Heart right ventricle (tissue), 16 donors: ENCODE results near the gene GRK1. TPM values are rescaled to one million over a fixed set of nuclear protein-coding genes. Genes with fewer than 3 reads are reported as not detected.
A peak's percentile ranks its signal among the peaks of the same experiment; 100 is the strongest.

Experiments used
- ATAC-seq, 8 donors: fragments of 200-7000 bp; cut with Tn5 transposase; one replicate each; pipeline ENCODE4 v1.9.1; 2020; ENCODE audit warnings: mild to moderate bottlenecking in 8 of 8, moderate library complexity in 8 of 8, moderate number of reproducible peaks in 1 of 8
- DNase-seq, 2 donors: peaks; one replicate each; pipeline ENCODE4 v3.0.0-alpha.2; 2020
- H3K27ac ChIP-seq, 10 donors: fragments of 200-600 bp; sonication (generic) in 2 of 10; one replicate each; pipeline versions ENCODE4 v1.5.0 to v1.8.0; 2020 to 2022; ENCODE audit warnings: mild to moderate bottlenecking in 3 of 10
- H3K27me3 ChIP-seq, 7 donors: fragments of 200-600 bp; one replicate each; pipeline ENCODE4 v1.8.0; 2021 to 2022; ENCODE audit warnings: mild to moderate bottlenecking in 2 of 7
- H3K36me3 ChIP-seq, 9 donors: fragments of 200-600 bp; sonication (generic) in 1 of 9; one replicate each; pipeline versions ENCODE4 v1.5.0 to v1.8.0; 2020 to 2022; ENCODE audit warnings: mild to moderate bottlenecking in 2 of 9
- H3K4me1 ChIP-seq, 9 donors: fragments of 200-600 bp; sonication (generic) in 1 of 9; one replicate each; pipeline versions ENCODE4 v1.5.0 to v1.8.0; 2020 to 2022; ENCODE audit warnings: mild to moderate bottlenecking in 4 of 9
- H3K4me3 ChIP-seq, 10 donors: fragments of 200-600 bp; sonication (generic) in 2 of 10; one replicate each; pipeline versions ENCODE4 v1.5.0 to v1.8.0; 2020 to 2022; ENCODE audit warnings: mild to moderate bottlenecking in 7 of 10, moderate library complexity in 2 of 10
- H3K9me3 ChIP-seq, 11 donors: fragments of 200-600 bp in 10 of 11; sonication (generic) in 2 of 11; one replicate each; pipeline versions ENCODE4 v1.5.0 to v1.8.0; 2013 to 2022; ENCODE audit warnings: mild to moderate bottlenecking in 2 of 11, control low read depth in 1 of 11, moderate library complexity in 1 of 11
- CTCF ChIP-seq, 9 donors: fragments of 200-600 bp; sonication (generic) in 2 of 9; IDR thresholded peaks; one replicate each; pipeline versions ENCODE4 v1.5.0 to v1.8.0; 2021 to 2022; ENCODE audit warnings: antibody characterized with exemption in 9 of 9, mild to moderate bottlenecking in 5 of 9, moderate library complexity in 1 of 9
- WGBS, 2 donors: extraction: QIAGEN DNeasy Blood & Tissue Kit; methylation state at CpG; one replicate each; pipeline ENCODE4 v1.1.7; 2013; ENCODE audit warnings: inconsistent platforms in 1 of 2; 5-methylcytosine and 5-hydroxymethylcytosine counted together
- intact Hi-C, 10 donors: fragments of 100-400 bp; cut with DNase I; formaldehyde crosslinking; loops; one replicate each; pipeline versions ENCODE4 v1.11.1 to v1.14.2; 2022
- polyA plus RNA-seq, 2 donors: library from polyadenylated mRNA; stranded (reverse); fragments of 200-250 nt; gene quantifications; one replicate each; pipeline ENCODE4 v1.2.3, GENCODE V29; 2013
- total RNA-seq, 10 donors: library from RNA; stranded (reverse); fragmentation: NEBNext Ultra II Directional in 3 of 10; extraction: Animal tissue kit (Norgen Biotek cat#: 25700) in 3 of 10; gene quantifications; one replicate each; pipeline versions ENCODE4 v1.2.1 to v1.2.4, GENCODE V29; 2021 to 2023
- donor health status: Arrhythmogenic right ventricular cardiomyopathy.
- donor health status: ischemic (EF 13 %, LVEDD 7.1; RV severe dilation, severe dysfunction).
- donor health status: healthy with polysubstance abuse.
- donor health status: DM: no; HTN: yes; CAD: no.
- donor health status: DM: no; HTN: no; CAD: no.
- donor health status: ischemic (EF 25% LVEDD 6.9; RV normal size, moderate dysfunction).
- donor health status: ischemic (EF 25% LVEDD 5.7; RV mildly dilated, moderate dysfunction).
- donor health status: healthy.
- donor health status: DM: yes; HTN: yes; CAD: no.
- donor health status: Ischemic cardiomyopathy.
- donor health status: ischemic (EF 35%, LVEDD 5.7; RV mildly dilated, moderate dysfunction).
- donor health status: nonischemic (EF 11% LVEDD 7.7; RV severe dilation, severe dysfunction).
- donor health status: DM: yes; HTN: yes; CAD: no.
- donor health status: PGD.
- donor health status: ischemic (EF 29% LVEDD 5.4; RV normal size, mild dysfunction).
- donor health status: nonischemic (EF 23%, LVEDD 6.1; RV moderate dilation, normal function).

GRK1 gene
- total and polyA plus RNA-seq, 12 donors: 0.01 to 0.79 (median 0.18) TPM; not detected in 4

- DNase-seq: no peak
- ATAC-seq: peak; percentile 28 to 80 (median 52)
- 37 to 44% methylated on average over 15 of the region's 15 CpGs for WGBS, 2 donors
These were observed 75.0 kb downstream of the GRK1 start for GRCh38 chr13:113742000-113742441.

GRCh38 chr13:113742445-113743120 is 75.6 kb downstream of the GRK1 start:
- H3K27ac ChIP-seq: no peak overlapping the region
- H3K9me3 ChIP-seq: no peaks in the 10 kb centered on the region
- no peaks in the 10 kb centered on the region for H3K36me3 ChIP-seq
- DNase-seq: no peak
- no peak for TF ChIP-seq CTCF (IDR thresholded peaks at IDR 0.05)
- peaks cover 0 to 39% (median 11%) of the 10 kb centered on the region in 7 donors for H3K27me3 ChIP-seq
- intact Hi-C loops: no loop called here
- WGBS, 2 donors: 80 to 86% methylated on average over 21 of the region's 21 CpGs
- peaks cover 0 to 12% (median 0%) of the 10 kb centered on the region in 9 donors for H3K4me1 ChIP-seq
- ATAC-seq: no peak
- no peak overlapping the region for H3K4me3 ChIP-seq

More at GRCh38 chr13:113742000-113742441, 75.0 kb downstream of the GRK1 start:
- Histone ChIP-seq H3K36me3 (no peaks in the 10 kb centered on the region), H3K4me3 (no peak overlapping the region), H3K9me3 (no peaks in the 10 kb centered on the region), H3K4me1 (peaks cover 0 to 12% (median 0%) of the 10 kb centered on the region in 9 donors), H3K27ac (no peak overlapping the region), H3K27me3 (peaks cover 0 to 39% (median 11%) of the 10 kb centered on the region in 7 donors)
- peak in 1 of 9 donors; percentile 28 for TF ChIP-seq CTCF (IDR thresholded peaks at IDR 0.05)
- intact Hi-C loops: no loop called here

DNA sequence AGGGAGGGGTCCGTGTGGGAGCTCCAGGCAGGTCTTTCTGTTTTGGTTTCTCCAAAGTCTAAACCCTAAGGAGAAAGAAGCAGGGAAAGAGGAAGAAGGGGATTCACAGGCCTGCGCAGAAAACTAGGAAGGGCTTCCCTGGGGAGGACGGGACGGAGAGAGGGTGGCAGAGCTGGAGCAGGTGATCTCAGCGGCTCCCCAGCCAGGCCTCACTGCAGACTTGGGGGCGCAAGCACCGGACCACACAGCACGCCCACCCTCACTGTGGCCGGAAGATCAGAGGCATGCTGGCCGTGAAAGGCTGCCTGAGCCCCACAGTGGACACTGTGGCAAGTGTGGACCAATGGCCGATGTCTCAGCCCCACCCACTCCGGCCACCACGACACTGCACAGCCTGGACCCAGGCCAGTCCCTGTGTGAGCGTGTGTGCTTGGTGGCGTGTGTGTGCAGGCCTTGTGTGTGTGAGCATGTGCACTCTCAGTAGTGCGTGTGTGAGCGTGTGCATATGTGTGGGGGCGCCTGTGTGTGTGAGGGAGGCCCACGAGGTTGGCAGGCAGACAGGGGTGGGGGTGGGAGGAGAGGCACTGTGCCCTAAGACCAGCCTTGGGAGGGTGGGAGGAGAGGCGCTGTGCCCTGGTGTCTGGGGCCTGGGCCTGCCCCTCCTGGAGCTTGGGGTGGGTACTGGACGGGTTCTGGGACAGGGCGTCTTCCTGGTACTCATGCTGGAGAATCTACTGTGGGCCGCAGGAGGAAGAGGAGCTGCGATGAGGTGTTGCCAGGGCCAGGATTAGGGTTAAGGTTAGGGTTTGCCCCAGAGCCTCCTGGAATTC is 76.6 kb downstream of the GRK1 start:
- no peak for ATAC-seq
- H3K4me1 ChIP-seq: peaks cover 0 to 12% (median 0%) of the 10 kb centered on the region in 9 donors
- TF ChIP-seq CTCF (IDR thresholded peaks at IDR 0.05): no peak
- WGBS, 2 donors: 87 to 91% methylated on average over 22 to 24 of the region's 24 CpGs
- H3K27ac ChIP-seq: no peak overlapping the region
- H3K9me3 ChIP-seq: no peaks in the 10 kb centered on the region
- intact Hi-C loops: no loop called here
- no peaks in the 10 kb centered on the region for H3K36me3 ChIP-seq
- no peak overlapping the region for H3K4me3 ChIP-seq
- no peak for DNase-seq
- peaks cover 0 to 31% (median 11%) of the 10 kb centered on the region in 7 donors for H3K27me3 ChIP-seq

- no peak for TF ChIP-seq CTCF (IDR thresholded peaks at IDR 0.05)
- no peaks in the 10 kb centered on the region for H3K36me3 ChIP-seq
- H3K4me3 ChIP-seq: no peak overlapping the region
- intact Hi-C loops: no loop called here
- peaks cover 0 to 23% (median 11%) of the 10 kb centered on the region in 7 donors for H3K27me3 ChIP-seq
- H3K27ac ChIP-seq: no peak overlapping the region
- H3K4me1 ChIP-seq: peaks cover 0 to 12% (median 0%) of the 10 kb centered on the region in 9 donors
- no peak for DNase-seq
- ATAC-seq: no peak
- no peaks in the 10 kb centered on the region for H3K9me3 ChIP-seq
- WGBS, 2 donors: 79 to 81% methylated on average over 21 of the region's 21 CpGs
These were observed 77.4 kb downstream of the GRK1 start for GRCh38 chr13:113744197-113745000.
